Subcutaneous preadipocyte (primary cell): ENCODE data around the gene SLC25A10. TPM values are rescaled to one million over a fixed set of nuclear protein-coding genes. Genes with fewer than 3 reads are reported as not detected.

Experiments
- small RNA-seq: library from RNA; depleted of rRNA; stranded (forward); fragments of <200 nt; gene quantifications from one replicate; pipeline ENCODE3, GENCODE V24; 2012
- total RNA-seq: library from RNA; depleted of rRNA; stranded (reverse); fragments of >200 nt; gene quantifications from 2 replicates; pipeline ENCODE4 v1.2.3, GENCODE V29; 2012

The SLC25A10 gene, protein sequence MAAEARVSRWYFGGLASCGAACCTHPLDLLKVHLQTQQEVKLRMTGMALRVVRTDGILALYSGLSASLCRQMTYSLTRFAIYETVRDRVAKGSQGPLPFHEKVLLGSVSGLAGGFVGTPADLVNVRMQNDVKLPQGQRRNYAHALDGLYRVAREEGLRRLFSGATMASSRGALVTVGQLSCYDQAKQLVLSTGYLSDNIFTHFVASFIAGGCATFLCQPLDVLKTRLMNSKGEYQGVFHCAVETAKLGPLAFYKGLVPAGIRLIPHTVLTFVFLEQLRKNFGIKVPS
- 18.4 and 24.0 TPM in 2 replicates for total RNA-seq

DNA sequence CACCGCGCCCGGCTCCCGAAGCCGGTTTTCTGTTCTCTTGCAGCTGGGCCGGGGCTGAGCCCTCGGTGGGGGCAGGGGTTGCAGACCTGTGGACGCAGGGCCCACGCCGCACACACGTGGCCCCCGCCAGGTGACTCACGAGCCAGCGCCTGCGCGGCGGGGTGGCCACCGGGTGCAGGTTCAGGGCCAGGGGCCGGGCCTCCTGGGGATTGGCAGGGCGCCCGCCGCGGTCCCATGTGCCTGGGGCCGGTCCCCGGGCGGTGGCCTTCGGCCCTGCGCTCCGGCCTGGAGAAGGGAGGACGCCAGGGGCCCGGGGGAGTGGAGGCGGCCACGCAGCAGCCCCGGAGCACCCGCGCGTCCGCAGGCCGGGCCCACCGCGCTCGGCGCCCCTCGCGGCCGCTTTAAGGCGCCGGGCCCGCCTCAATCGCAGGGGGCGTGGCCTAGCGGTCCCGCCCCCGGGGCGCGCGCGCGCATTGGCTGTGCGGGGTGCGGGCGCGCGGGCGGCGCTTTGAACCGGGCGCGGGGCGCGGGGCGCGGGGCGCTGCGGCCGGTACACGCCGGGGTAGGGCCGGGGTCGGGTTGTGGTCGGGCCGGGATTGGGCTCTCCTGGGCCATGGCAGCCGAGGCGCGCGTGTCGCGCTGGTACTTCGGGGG is at the start of gene SLC25A10:
Gene SLC25A10, plus strand, starts transcription at position 471 of the 654 bp plus-strand sequence. Its CDS starts 143 bp downstream, at position 614.

DNA sequence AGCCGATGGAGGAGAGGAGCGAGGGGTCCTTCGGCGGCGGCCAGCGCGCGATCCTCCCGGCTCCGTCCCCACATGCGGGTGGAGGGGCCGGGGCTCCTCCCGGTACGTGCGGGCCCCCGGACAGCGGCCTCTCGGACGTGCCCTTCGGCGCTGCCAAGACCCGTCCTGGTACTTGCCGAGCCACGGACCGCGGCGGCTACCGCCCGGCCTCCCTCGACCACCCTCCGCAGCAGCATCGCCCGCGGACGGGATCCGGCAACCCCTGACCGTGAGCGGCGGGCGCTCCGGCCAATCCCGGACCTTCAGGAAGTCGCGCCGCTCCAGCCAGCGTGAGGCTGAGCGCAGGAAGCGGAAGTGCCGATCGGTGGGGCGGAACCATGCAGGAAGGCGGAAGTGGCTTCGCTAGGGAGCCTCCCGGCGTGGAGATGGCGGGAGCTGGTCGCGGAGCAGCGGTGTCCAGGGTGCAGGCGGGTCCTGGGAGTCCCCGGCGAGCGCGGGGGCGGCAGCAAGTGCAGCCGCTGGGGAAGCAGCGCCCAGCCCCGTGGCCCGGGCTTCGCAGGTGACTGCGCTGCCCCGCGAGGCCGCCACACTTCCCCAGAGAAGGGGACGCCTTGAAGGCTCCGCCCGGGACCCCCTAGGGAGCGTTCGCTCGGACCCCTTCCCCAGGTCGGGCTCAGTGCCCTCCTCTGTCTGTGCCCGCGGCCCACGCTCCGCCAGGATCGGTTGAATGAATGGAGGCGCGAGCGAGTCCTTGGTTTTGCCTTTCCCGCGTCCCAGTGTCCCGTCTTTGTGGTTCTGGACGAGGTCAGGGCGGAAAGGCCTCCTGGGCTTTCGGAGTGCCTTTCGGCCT is 45.5 kb upstream of the SLC25A10 start, which contains the start of the genes CCDC137 and OXLD1:
Gene CCDC137, plus strand, starts transcription at position 396 of the 850 bp plus-strand sequence. Its CDS starts 30 bp downstream, at position 426.
Gene OXLD1, minus strand, starts transcription at position 264 of the 850 bp plus-strand sequence. Its CDS starts 28 bp downstream, at position 236.

DNA sequence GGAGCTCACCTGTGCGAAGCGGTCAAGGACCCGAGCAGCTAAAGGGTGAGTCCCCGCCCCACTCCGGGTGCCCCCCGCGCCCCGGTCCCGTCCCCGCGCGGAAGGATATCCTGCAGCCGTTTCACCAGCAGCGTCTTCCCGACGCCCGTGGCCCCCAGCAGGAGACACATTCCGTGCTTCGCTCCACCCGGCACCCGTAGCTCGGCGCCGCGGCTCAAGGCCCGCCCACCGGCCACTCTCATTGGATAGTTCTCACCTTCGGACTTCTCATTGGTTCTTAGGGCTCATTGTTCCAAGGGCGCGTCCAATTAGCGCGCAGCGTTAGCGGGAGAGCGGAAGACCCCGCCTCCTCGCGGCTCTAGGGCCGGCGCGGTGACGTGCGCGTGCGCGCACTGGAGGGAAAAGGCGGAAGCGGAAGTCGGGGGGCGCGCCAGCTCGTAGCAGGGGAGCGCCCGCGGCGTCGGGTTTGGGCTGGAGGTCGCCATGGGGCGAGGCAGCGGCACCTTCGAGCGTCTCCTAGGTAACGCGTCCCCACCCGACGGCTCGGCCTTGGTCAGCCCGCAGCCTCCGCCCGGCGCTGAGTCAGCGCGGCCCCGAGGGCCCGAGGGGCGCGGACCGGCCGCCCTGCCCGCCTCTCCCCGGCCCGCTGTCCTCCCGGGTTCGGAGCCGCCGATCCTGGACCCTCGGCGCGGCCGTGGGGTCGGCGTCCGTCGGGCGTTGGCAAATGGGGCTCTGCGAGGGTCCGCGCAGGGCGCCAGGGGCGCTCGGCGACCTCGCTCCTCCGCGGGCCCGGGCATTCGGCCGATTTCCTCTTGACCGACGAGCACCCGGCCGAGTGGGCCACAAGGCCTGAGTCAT is 28.3 kb upstream of the SLC25A10 start, which contains the start of the genes ARL16 and HGS:
Gene ARL16, minus strand, starts transcription at position 214 of the 858 bp plus-strand sequence. Its CDS starts 44 bp downstream, at position 170.
Gene HGS, plus strand, starts transcription at position 428 of the 858 bp plus-strand sequence. Its CDS starts 56 bp downstream, at position 484.

DNA sequence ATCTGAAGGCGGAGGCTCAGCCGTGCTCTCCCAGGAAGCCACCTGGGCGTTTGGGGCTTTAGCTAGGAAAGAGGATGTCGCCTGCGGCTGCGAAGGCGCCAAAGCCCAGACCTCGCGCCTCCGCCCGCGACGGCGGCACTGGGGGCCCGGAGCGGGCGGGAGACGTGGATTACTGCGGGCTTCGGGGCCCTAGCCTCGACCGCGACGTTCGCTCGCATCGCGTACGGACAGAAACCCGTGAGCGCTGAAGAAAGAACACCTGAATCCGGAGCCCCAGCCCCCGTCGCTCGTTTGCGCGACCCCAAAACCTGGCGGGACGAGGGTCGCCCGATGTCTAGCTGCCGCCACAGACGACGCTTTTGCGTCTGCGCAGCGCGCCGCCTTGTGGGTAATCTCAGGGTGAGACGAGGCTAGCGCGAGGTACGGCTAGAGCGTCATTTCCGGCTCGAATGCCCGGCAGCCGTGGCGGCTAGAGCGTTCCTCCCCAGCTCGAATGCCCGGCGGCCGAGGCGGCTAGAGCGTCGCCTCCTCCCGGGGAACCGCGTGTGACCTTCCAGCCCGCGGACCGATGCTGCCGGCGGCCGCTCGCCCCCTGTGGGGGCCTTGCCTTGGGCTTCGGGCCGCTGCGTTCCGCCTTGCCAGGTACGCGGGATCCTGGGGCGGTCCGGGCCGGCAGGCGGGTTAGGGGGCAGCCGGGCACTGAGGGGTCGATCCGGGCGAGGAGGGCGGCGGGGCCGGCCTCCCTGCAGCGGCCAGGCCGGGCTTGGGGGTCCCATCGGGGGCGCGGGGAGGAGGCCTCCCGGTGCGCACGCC is 8.9 kb upstream of the SLC25A10 start, which contains the start of gene MRPL12:
Gene MRPL12, plus strand, starts transcription at position 434 of the 813 bp plus-strand sequence. Its CDS starts 135 bp downstream, at position 569.

Small RNA genes lying within 50 kb of the gene (small RNA-seq; reads per million reads assigned to genes)
- gene MIR6786, result not detected

Other genes starting within 250 kb of the SLC25A10 start
- gene ACTG1, start 199.5 kb upstream of the SLC25A10 start, total RNA-seq, result 5,469 and 6,757 TPM in 2 replicates
- gene FSCN2, start 183.9 kb upstream of the SLC25A10 start, total RNA-seq, result 0.59 and 2.2 TPM in 2 replicates
- 28.3 and 36.9 TPM in 2 replicates for gene FAAP100, start 159.9 kb upstream of the SLC25A10 start, total RNA-seq
- 73.1 and 88.4 TPM in 2 replicates for gene NPLOC4, start 75.2 kb upstream of the SLC25A10 start, total RNA-seq
- gene TSPAN10, start 75.1 kb upstream of the SLC25A10 start, total RNA-seq, result 1.4 and 1.8 TPM in 2 replicates
- gene PDE6G, start 55.7 kb upstream of the SLC25A10 start, total RNA-seq, result not detected in 2 replicates
- 29.7 and 30.5 TPM in 2 replicates for gene OXLD1, start 45.7 kb upstream of the SLC25A10 start, total RNA-seq
- gene CCDC137, start 45.5 kb upstream of the SLC25A10 start, total RNA-seq, result 5.9 and 13.9 TPM in 2 replicates
- gene ARL16, start 28.5 kb upstream of the SLC25A10 start, total RNA-seq, result 19.1 and 26.8 TPM in 2 replicates
- 107 and 119 TPM in 2 replicates for gene HGS, start 28.3 kb upstream of the SLC25A10 start, total RNA-seq
- 18.0 and 23.1 TPM in 2 replicates for gene MRPL12, start 8.9 kb upstream of the SLC25A10 start, total RNA-seq
- gene GCGR, start 91.9 kb downstream of the SLC25A10 start, total RNA-seq, result not detected in 2 replicates
- gene MCRIP1, start 121.0 kb downstream of the SLC25A10 start, total RNA-seq, result 63.1 and 87.8 TPM in 2 replicates
- not detected in 2 replicates for gene PPP1R27, start 122.8 kb downstream of the SLC25A10 start, total RNA-seq
- gene P4HB, start 148.3 kb downstream of the SLC25A10 start, total RNA-seq, result 794 and 796 TPM in 2 replicates
- gene ARHGDIA, start 159.1 kb downstream of the SLC25A10 start, total RNA-seq, result 158 and 179 TPM in 2 replicates
- gene ALYREF, start 179.3 kb downstream of the SLC25A10 start, total RNA-seq, result 145 and 149 TPM in 2 replicates
- 110 and 193 TPM in 2 replicates for gene ANAPC11, start 179.4 kb downstream of the SLC25A10 start, total RNA-seq
- gene NPB, start 190.0 kb downstream of the SLC25A10 start, total RNA-seq, result under 0.01 TPM in 2 replicates
- 51.1 and 75.5 TPM in 2 replicates for gene PCYT2, start 199.1 kb downstream of the SLC25A10 start, total RNA-seq
- 17.6 and 22.1 TPM in 2 replicates for gene SIRT7, start 205.9 kb downstream of the SLC25A10 start, total RNA-seq
- gene MAFG, start 215.5 kb downstream of the SLC25A10 start, total RNA-seq, result 10.3 and 13.9 TPM in 2 replicates
- 33.8 and 43.7 TPM in 2 replicates for gene PYCR1, start 225.0 kb downstream of the SLC25A10 start, total RNA-seq
- not detected in 2 replicates for gene MYADML2, start 234.9 kb downstream of the SLC25A10 start, total RNA-seq
- gene NOTUM, start 248.9 kb downstream of the SLC25A10 start, total RNA-seq, result not detected in 2 replicates